Mucosa of descending colon (tissue), 3 donors: ENCODE results near the gene VSIG2. TPM values are rescaled to one million over a fixed set of nuclear protein-coding genes. Genes with fewer than 3 reads are reported as not detected.

Experiments used
- ATAC-seq: fragments of 200-7000 bp; cut with Tn5 transposase; one replicate; pipeline ENCODE4 v1.9.1; 2020; ENCODE audit warnings: mild to moderate bottlenecking, moderate library complexity
- DNase-seq, 3 donors: peaks; one replicate each; pipeline ENCODE4 v3.0.0-alpha.2; 2020
- H3K36me3 ChIP-seq: fragments of 200-600 bp; one replicate; pipeline ENCODE4 v1.8.0; 2021; ENCODE audit warnings: low read depth, mild to moderate bottlenecking
- H3K4me1 ChIP-seq: fragments of 200-600 bp; one replicate; pipeline ENCODE4 v1.8.0; 2021; ENCODE audit warnings: low read depth, mild to moderate bottlenecking
- H3K4me3 ChIP-seq: fragments of 200-600 bp; one replicate; pipeline ENCODE4 v1.8.0; 2021; ENCODE audit warnings: mild to moderate bottlenecking
- H3K9me3 ChIP-seq: fragments of 200-600 bp; one replicate; pipeline ENCODE4 v1.8.0; 2021; ENCODE audit warnings: mild to moderate bottlenecking
- intact Hi-C, 2 donors: fragments of 100-400 bp; cut with DNase I in 1 of 2; cut with micrococcal nuclease in 1 of 2; formaldehyde crosslinking; loops; one replicate each; pipeline versions ENCODE4 v1.11.0 to v1.11.1; 2022; cut with DNase I, micrococcal nuclease
- total RNA-seq, 3 donors: library from RNA; stranded (reverse); fragmentation: NEBNext Ultra II Directional in 2 of 3; extraction: Animal tissue kit (Norgen Biotek cat#: 25700) in 2 of 3; gene quantifications; one replicate each; pipeline versions ENCODE4 v1.2.1 to v1.2.4, GENCODE V29; 2021 to 2023
- TF ChIP-seq, protein P1 (sequence below): fragments of 200-600 bp; IDR thresholded peaks from one replicate; pipeline ENCODE4 v1.8.0; 2022; ENCODE audit warnings: antibody characterized with exemption, mild to moderate bottlenecking
- donor health status: DM: no; HTN: no; CAD: no; lungs with moderate emphysema.
- donor health status: DM: no; HTN: no; CAD: no.
- donor health status: DM: no; HTN: yes; CAD: no.

The VSIG2 gene
- total RNA-seq, 3 donors from 2014 or later = 78.6 to 268 (median 126) TPM

DNA sequence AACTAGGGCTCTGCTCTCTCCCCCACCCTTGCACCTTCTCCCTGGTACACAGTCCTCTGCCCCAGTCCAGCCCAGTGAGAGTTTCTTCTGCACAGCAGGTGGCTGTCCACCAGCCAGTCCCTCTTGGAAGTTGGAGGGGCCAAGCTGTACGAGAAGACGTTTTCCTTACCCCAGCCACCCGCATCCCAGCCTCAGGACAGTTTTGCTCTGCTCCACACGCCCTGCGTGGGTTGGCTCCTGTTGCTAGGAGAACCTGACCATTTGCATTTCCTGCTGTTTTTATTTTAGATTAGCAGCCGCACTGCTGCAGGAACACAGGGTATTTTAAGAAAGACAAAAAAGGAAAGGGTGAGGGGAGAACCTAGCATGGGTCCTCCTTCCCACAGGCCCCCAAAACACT lies 29.9 kb downstream of the VSIG2 start:
- ATAC-seq (no peak), DNase-seq (no peak)
- intact Hi-C loops = no loop called here
- Histone ChIP-seq H3K4me1 (peaks cover 22% of the 10 kb centered on the region), H3K36me3 (no peaks in the 10 kb centered on the region), H3K4me3 (no peak overlapping the region), H3K9me3 (no peaks in the 10 kb centered on the region)
- TF ChIP-seq, protein P1, sequence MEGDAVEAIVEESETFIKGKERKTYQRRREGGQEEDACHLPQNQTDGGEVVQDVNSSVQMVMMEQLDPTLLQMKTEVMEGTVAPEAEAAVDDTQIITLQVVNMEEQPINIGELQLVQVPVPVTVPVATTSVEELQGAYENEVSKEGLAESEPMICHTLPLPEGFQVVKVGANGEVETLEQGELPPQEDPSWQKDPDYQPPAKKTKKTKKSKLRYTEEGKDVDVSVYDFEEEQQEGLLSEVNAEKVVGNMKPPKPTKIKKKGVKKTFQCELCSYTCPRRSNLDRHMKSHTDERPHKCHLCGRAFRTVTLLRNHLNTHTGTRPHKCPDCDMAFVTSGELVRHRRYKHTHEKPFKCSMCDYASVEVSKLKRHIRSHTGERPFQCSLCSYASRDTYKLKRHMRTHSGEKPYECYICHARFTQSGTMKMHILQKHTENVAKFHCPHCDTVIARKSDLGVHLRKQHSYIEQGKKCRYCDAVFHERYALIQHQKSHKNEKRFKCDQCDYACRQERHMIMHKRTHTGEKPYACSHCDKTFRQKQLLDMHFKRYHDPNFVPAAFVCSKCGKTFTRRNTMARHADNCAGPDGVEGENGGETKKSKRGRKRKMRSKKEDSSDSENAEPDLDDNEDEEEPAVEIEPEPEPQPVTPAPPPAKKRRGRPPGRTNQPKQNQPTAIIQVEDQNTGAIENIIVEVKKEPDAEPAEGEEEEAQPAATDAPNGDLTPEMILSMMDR = no peak

DNA sequence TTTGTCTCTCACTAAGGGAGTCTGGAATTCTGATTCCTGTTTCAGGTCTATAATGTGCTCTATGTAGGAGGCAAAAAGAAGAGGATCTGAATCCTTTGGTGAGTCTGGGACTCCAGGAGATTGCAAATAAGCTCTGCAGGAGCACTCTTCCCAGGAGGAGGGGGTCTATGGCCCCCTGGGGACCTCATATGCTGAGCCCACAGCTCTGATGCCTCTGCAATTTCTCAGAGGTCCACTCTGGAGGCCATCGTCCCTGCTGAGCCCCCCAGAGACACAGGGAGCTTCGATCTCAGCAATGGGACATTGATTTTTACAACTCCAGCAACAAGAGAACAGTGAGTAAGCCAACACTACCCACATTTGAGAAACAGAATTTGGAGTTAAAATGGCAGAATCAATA lies 32.5 kb downstream of the VSIG2 start:
- no peak for DNase-seq
- no peak overlapping the region for H3K4me3 ChIP-seq
- intact Hi-C loops = no loop called here
- TF ChIP-seq, protein P1 = no peak
- peaks cover 14% of the 10 kb centered on the region for H3K4me1 ChIP-seq
- no peaks in the 10 kb centered on the region for H3K9me3 ChIP-seq
- ATAC-seq = no peak
- no peaks in the 10 kb centered on the region for H3K36me3 ChIP-seq

DNA sequence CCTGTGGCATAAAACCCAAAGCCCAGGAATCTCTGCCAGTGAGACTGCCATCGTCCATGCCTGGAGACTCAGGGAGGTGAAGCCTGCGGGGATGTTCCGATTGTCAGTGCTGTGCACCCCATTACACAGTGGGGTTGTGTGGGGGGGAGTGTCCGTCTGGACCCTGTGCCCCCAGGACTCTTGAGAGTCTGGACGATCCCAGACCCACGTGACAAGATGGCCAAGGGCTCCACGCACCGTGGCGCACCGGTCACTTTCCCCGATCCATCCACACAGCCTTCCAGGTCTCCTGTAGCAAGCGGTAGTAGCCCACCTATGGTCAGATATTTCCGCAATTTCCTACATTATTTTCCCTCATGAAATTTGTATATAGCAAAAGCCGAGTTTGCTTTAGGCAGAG lies 33.3 kb downstream of the VSIG2 start:
- Histone ChIP-seq H3K4me3 (no peak overlapping the region), H3K36me3 (no peaks in the 10 kb centered on the region), H3K4me1 (peaks cover 11% of the 10 kb centered on the region), H3K9me3 (no peaks in the 10 kb centered on the region)
- TF ChIP-seq, protein P1 = no peak
- no peak for ATAC-seq
- intact Hi-C loops = no loop called here
- no peak for DNase-seq

DNA sequence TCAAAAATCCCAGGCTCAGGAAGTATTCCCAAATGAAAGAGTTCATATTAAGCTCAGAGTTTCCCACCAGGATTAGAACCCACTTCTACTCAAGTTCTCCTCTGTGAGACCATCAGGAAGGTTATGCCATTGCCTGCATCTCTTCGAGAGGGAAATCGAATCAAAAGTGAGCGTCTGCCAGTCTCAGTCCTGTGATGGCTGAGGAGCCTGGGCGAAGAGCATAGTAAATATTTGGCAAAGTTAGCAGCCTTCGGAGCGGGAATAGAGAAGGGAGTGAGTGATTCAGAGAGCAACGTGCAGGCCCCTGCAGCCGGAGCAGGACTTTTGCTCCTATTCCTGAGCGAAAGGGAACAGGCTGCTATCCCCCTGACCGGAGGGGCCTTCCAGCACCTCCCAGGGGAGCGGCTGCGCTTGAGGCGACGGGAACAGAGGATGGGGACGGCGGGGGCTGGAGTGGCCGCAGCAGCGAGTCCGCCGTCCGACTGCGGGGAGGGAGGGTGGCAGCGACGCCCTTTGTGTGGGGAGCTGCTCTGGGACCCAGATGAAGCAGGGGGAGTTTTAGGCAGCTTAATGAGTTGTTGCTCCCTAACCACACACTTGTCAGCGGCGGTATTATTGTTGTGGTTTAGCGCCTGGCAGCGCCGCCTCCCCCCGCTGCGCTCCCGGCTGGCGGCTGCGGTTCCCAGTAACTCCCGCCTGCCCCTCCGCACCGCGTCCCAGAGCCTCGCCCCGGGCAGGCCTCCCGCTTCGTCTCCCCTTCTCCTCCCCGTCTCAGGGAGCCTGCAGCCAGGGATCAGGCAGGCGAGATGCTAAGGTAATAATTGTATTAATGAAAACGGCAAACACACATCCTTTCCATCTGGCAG lies 34.0 kb downstream of the VSIG2 start:
- intact Hi-C loops = no loop called here
- H3K4me3 ChIP-seq = no peak overlapping the region
- H3K9me3 ChIP-seq = no peaks in the 10 kb centered on the region
- ATAC-seq (peak; percentile 59), DNase-seq (peak in 1 of 3 donors; percentile 32)
- TF ChIP-seq, protein P1 = no peak
- no peaks in the 10 kb centered on the region for H3K36me3 ChIP-seq
- H3K4me1 ChIP-seq = peaks cover 11% of the 10 kb centered on the region

DNA sequence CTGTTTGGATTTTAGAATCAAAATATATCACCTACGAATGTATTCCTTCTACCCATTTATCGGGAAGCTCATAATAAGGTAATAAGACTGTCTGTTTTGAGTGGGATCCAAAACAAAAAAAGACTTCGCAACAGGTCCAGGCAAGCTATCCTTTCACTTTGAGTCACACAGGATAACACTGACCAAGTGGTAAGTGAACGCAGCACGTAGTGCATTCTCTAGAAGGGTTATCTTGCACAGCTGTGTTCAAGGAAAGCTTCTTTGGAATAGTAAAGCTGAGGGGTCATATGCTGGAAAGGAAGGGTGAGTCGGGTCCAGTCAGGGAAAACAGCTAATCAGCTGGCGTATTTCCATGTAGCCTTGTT lies 34.7 kb downstream of the VSIG2 start:
- Histone ChIP-seq H3K4me3 (no peak overlapping the region), H3K36me3 (no peaks in the 10 kb centered on the region), H3K4me1 (peaks cover 11% of the 10 kb centered on the region), H3K9me3 (no peaks in the 10 kb centered on the region)
- TF ChIP-seq, protein P1 = no peak
- intact Hi-C loops = no loop called here
- DNase-seq (no peak), ATAC-seq (no peak)
